Skeletal muscle cell (primary cell): Measurements from ENCODE around the gene LTB.
"Not testable (repeated sequence)": the region's sequence is repeated elsewhere in the genome, so short reads cannot be mapped to it uniquely, and the experiment has no call there.

Source experiments
- DNase-seq: peaks from one replicate; pipeline ENCODE4 v3.0.0-alpha.2; 2010; ENCODE audit warnings: low read depth
- H3K4me3 ChIP-seq: 2 replicates; pipeline ENCODE4 v1.5.1; 2011; ENCODE audit warnings: low read depth, mild to moderate bottlenecking, control low read depth, low read length, moderate library complexity

The LTB gene

GRCh38 chr6:31558631-31559500 is 23.4 kb downstream of the LTB start:
- DNase-seq, result no peak
- H3K4me3 ChIP-seq, result no peak overlapping the region

- no peak for DNase-seq
These were observed 24.0 kb downstream of the LTB start for GRCh38 chr6:31558318-31558625.

GRCh38 chr6:31557443-31558317 is 24.5 kb downstream of the LTB start:
- no peak for DNase-seq
- no peak overlapping the region for H3K4me3 ChIP-seq

More at GRCh38 chr6:31558318-31558625, 24.0 kb downstream of the LTB start:
- H3K4me3 ChIP-seq, result no peak overlapping the region

- no peak overlapping the region for H3K4me3 ChIP-seq
- no peak for DNase-seq
These were observed 25.9 kb downstream of the LTB start for GRCh38 chr6:31556307-31556706.

- not testable (repeated sequence) for H3K4me3 ChIP-seq, DNase-seq
These were observed 30.9 kb downstream of the LTB start for GRCh38 chr6:31551371-31551770.

GRCh38 chr6:31548544-31548873 is 33.7 kb downstream of the LTB start:
- DNase-seq, result no peak
- peak overlapping the region; percentile 60 for H3K4me3 ChIP-seq

- no peak for DNase-seq
- H3K4me3 ChIP-seq, result peak overlapping the region; percentile 60
These were observed 34.3 kb downstream of the LTB start for GRCh38 chr6:31547727-31548543.

- DNase-seq, result peak; percentile 95
- H3K4me3 ChIP-seq, result peak within 1 kb of the TSS; percentile 60
These were observed 35.1 kb downstream of the LTB start, which contains the start of gene NFKBIL1 for GRCh38 chr6:31546958-31547726. Gene NFKBIL1 (plus strand): TSS chr6:31547608. CDS start chr6:31547695, 87 bp downstream.

- DNase-seq, result peak; percentile 90
- peak within 1 kb of the TSS; percentile 60 for H3K4me3 ChIP-seq
These were observed 35.8 kb downstream of the LTB start, which contains the start of gene ATP6V1G2 for GRCh38 chr6:31546339-31546957. Gene ATP6V1G2 (minus strand): TSS chr6:31546608. CDS start chr6:31546559, 49 bp downstream.

GRCh38 chr6:31545291-31545690 is 36.9 kb downstream of the LTB start:
- no peak for DNase-seq
- H3K4me3 ChIP-seq, result no peak overlapping the region

GRCh38 chr6:31544676-31545075 is 37.5 kb downstream of the LTB start:
- H3K4me3 ChIP-seq, result no peak overlapping the region
- DNase-seq, result no peak

GRCh38 chr6:31543639-31544038 is 38.6 kb downstream of the LTB start:
- no peak for DNase-seq
- H3K4me3 ChIP-seq, result no peak overlapping the region

GRCh38 chr6:31541658-31542521 is 40.3 kb downstream of the LTB start, which contains the start of gene DDX39B:
Gene DDX39B (minus strand): TSS chr6:31542003. CDS start chr6:31540532, 1,471 bp downstream.
- H3K4me3 ChIP-seq, result peak within 1 kb of the TSS; percentile 66
- peak; percentile 91 for DNase-seq

- DNase-seq, result no peak
- peak overlapping the region; percentile 66 for H3K4me3 ChIP-seq
These were observed 41.1 kb downstream of the LTB start for GRCh38 chr6:31541059-31541657.

- peak overlapping the region; percentile 66 for H3K4me3 ChIP-seq
- no peak for DNase-seq
These were observed 41.6 kb downstream of the LTB start for GRCh38 chr6:31540640-31541039.

- H3K4me3 ChIP-seq, result peak overlapping the region; percentile 66
- no peak for DNase-seq
These were observed 43.3 kb downstream of the LTB start for GRCh38 chr6:31538805-31539400.
